HG03571 (cell line): ENCODE data around the gene ATG16L1.

Experiments used
- ATAC-seq: cut with Tn5 transposase; IDR thresholded peaks from one replicate; pipeline ENCODE4 v1.9.1; 2021; ENCODE audit not compliant: unreplicated experiment

The ATG16L1 gene

DNA sequence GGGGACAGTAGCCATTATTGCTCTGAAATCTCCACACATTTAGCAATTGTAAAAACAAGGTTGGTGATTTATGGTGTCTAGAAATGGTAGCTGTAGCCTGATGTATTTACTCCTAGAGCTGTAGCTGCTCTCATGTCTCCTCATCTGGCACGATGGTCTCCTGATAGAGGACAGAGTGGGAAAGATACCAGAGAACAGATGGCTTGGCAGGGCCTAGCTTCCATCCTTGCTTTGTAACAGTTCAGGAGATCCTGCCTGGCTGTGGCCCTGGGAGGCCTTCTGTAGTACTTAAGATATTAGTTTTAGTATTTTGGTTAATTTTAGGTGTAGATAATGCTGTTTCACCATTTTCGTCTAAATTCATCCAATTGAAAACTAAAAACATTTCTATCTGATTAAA is 6.7 kb downstream of the ATG16L1 start:
- ATAC-seq = no peak

GRCh38 chr2:233259730-233260129 is 8.3 kb downstream of the ATG16L1 start:
- no peak for ATAC-seq

GRCh38 chr2:233260661-233261060 is 9.2 kb downstream of the ATG16L1 start:
- ATAC-seq = no peak

DNA sequence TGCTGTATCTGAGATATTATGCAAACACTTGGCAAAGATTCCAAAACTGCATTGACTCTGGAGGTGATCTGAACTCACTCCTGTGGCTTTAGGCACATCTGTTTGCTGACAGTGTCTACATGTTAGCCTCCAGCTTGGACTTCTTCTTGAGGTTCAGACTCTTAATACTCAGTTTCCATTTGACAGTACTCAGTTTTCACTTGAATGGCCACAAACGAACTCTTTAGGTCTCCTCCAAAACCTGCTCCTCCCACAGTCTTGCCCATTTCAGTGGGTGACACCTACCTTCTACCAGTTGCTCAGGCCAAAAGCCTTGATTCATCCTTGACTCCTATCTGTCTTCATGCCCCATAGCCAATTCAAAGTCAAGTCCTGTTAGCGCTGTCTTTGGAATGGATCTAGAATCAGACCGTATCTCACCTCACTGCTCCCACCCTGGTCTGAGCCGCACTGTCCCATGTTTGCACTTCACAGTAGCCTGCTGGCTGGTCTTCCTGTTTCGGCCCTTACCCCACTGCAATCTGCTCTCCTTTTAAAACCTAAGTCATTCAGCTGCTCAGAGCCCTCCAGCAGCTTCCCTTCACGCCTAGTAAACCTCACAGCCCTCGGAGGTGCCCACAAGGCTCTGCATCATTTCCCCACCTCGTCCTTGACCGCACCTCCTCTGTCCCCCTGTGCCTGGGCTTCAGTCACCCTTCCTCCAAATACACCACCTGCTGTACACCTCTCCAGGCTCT is 10.5 kb downstream of the ATG16L1 start:
- peak; percentile 58 for ATAC-seq

DNA sequence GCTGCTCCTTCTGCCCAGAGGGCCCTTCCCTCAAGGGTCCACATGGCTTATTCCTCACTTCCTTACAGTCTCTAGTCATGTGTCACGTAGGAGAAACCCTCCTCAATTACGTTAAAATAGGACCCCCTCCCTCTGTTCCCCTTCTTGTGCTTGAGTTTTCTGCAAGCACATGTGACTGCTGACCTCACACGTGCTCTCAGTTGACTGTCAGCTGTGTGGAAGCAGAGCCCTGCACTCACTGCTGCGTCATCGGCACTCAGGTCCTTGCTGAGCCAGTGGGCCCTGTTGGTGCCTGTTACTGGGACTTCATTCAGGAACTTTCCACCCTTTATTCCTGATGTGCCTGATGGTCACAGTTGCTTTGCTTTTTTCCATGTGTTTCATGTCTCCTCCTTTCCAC is 11.1 kb downstream of the ATG16L1 start:
- ATAC-seq = no peak

DNA sequence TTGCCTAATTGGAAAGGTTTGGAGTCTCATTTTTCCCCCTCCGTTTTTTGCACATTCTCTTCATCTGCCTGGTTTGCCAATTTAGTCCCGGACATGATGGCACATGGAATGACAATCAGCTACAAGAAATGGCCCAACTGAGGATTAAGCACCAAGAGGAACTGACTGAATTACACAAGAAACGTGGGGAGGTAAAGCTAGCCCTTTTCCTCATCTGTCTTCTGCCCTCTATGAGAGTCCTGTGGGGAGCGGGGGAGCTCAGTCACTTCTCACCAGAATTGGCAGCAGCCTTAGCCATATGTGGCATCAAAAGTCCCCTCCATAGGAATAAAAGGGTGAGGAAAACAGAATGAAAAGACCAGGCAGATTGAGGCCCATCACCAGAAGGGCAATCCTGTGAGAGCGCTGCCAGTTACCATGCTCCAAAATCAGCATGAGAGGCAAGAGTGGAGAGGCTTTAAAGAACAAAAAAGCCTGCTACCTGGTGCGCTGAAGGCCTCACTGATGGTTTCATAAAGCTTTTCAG is 11.6 kb downstream of the ATG16L1 start:
- no peak for ATAC-seq

- ATAC-seq = no peak
Observed at GRCh38 chr2:233264667-233265066, 13.2 kb downstream of the ATG16L1 start.

DNA sequence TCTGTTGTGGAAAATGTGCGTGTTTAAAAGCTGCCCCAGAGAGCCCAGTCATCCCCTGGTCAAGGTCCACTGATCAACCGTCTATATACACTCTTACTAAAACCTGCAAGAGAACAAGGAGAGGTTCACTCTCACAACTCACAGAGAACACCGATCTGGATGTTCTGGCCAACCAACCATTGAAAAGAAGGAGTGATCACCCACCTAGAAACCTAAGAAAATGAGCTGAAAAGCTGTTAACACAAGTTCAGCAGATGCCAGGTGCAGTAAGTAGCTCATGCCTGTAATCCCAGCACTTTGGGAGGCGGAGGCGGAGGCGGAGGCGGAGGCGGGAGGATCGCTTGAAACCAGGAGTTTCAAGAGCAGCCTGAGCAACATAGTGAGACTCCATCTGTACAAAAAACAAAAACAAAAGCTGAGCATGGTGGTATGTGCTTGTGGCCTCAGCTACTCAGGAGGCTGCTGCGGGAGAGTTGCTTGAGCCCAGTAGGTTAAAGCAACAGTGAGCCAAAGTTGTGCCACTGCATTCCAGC is 14.5 kb downstream of the ATG16L1 start:
- no peak for ATAC-seq

- ATAC-seq = no peak
Observed at GRCh38 chr2:233266481-233266880, 15.0 kb downstream of the ATG16L1 start.

GRCh38 chr2:233267516-233268245 is 16.2 kb downstream of the ATG16L1 start:
- ATAC-seq = peak; percentile 78

DNA sequence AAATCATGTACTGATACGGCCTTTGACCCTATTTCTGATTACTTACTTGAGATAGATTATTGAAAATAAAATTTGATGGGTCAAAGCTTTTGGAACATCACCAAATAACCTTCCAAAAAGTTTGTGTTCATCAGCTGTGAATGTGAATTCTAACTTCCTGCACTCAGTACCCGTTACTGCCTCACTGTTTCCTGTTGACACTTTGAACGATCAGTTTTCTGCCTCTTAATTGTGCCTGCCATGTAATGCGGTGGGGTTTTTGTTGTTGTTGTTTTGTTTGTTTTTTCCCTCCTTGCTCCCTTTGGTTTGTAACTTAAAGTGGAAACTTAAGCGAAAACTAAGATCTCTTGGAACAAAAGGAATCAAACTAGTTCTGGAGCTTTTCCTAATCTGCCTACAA is 18.9 kb downstream of the ATG16L1 start:
- no peak for ATAC-seq

- ATAC-seq = no peak
Observed at GRCh38 chr2:233270951-233271350, 19.5 kb downstream of the ATG16L1 start.

DNA sequence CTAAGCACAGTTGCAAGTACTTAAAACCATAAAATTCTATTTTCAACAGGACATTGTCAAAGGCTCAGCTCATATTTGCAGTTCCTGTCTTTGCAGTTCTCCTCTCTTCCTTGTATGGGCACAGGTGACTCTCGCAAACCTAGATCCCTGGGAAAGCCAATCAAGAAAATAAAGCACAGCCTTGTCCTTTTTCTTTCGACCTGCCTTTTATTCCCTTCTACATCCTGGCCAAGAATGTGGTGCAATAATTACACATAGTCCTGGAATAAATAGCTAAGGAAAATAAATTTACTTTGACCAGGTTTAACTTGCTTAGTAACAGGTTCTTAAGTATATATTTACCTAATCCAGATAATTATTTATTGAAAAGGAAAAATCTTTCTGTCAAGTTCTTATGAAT is 20.2 kb downstream of the ATG16L1 start:
- ATAC-seq = no peak

DNA sequence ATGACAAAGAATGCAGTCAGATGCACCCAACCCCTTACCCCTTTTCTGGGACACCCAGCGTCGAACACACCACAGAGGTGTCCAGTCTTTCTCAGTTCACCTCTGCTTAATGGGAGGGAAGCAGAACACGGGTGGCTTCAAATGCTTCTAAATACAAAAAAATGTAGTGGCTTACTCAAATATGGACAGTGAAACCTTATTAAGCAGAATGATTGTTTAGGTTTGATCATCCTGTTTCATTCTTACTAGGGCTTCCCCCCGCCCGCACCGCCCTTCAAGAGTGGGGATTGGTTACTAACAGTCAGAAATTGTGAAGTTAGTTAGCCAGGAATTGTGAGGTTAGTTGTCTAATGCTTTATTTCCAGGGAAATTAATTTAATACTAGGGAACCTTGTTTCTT is 21.6 kb downstream of the ATG16L1 start:
- no peak for ATAC-seq

DNA sequence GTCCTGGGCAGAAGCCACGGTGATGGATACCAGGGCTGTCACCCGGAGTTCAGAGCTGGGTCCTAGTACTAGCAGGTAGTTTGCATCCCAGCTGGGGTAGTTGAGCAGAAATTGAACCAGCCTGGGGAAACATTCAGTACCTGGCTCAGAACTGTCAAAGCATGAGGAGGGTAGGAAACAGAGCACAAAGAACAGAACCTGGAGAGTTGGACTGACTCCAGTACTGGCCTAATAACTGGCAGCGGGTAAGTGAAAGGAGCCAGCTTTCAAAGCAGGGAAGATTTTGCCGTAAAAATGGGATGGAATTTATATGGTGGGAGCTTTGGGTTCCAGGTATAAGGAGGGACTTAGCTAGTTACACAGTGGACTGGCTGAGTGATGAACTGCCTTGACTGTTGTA is 23.8 kb downstream of the ATG16L1 start:
- ATAC-seq = no peak

DNA sequence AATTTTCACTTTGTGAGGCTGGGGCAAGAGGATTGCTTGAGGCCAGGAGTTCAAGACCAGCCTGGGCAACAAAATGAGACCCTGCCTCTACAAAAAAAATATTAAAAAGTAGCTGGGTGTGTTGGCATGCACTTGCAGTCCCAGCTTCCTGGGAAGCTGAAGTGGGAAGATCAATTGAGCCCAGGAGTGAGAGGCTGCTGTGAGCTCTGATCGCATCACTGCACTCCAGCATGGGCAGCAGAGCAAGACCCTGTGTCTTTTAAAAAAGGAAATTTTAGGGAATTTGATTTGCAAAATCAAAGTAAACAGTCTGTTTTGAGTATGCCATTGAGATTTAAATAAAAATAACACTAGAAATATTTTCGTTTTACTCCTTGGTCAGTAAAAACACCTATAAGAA is 27.4 kb downstream of the ATG16L1 start:
- no peak for ATAC-seq

DNA sequence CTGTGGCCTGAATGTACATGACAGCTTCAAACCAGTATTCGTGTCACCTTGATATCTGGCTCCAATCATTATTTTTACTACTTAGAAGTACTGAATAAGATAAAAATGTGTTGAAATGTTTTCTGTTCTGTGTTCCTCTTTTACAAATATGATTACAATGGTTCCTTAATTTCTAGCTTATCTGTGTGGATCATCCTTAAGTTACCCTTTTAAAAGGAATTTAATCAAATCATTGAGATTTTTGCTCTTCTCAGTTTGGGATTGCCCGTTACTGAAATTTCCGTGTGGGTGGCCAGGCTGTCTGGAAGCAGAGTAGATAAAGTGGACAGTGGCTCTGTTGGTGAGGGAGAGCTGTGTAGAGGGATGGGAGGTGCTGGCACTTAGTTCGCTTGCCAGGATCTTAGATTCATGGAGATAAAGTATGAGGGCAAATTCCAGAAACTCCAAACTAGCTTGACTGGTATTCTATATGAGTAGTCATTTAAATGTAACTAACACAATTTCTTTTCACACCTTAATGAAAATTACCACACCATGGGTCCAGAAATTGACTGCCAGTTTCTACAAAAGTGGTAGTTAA is 28.7 kb downstream of the ATG16L1 start:
- ATAC-seq = no peak

DNA sequence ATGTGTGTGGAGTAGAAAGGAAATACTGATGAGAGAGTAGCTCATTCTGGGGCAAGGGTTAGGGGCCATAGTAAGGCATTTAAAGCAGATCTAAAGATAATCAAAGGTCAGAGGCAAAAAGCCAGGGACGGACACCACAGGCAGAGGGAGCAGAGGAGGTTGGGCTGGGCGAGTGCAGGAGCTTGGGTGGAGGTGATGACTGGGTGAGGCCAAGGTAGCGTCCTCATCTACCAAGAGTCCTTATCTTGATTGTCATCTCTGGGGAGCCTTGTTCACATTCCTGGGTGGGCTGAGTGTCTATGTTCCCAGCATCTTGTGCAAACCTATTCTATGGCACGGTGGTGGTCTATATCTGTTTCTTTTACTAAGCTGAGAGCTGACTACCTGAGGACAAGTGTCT is 30.1 kb downstream of the ATG16L1 start:
- no peak for ATAC-seq

DNA sequence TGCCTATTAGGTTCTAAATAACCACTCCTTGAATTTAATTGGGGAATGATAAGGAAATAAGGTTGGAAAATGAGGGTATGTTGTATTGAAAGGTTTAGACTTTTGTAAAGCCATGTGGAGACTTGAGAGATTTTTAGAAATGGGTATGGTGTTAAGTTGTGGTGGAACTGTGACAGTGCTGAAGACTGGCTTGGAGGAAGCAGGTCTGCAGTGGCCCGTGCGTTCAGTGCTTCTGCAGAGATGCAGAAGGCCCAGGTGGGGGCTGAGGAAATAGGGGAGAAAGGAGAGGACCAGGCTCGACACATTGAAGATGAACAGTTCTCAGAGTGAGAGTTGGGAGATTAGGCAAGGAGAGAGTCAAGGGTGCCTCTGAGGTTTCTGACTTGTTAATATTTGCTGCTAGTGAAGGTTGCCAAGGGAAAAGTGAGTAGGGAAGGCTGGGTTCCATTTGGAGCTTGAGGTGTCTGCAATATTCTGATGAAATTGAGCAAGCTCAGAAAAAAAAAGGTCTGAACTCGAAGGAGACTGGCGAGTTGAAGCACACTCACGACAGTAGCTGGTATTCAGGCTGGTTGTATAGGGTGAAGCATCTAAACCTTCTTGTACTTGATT is 30.6 kb downstream of the ATG16L1 start:
- no peak for ATAC-seq

- ATAC-seq = no peak
Observed at GRCh38 chr2:233285921-233286320, 34.4 kb downstream of the ATG16L1 start.

GRCh38 chr2:233287871-233288270 is 36.4 kb downstream of the ATG16L1 start:
- no peak for ATAC-seq
